ENCODE results near the gene PSME3. TPM values are rescaled to one million over a fixed set of nuclear protein-coding genes. Genes with fewer than 3 reads are reported as not detected.

Gene PSME3
- total and polyA plus RNA-seq, 2 of the 13 experiments (the other 11 are each of a cell fraction or from before 2014, with no cell fraction given) = 66.3 to 135 TPM

GRCh38 chr17:42853968-42854790 lies 21.0 kb downstream of the PSME3 start (continued):
- TF ChIP-seq, protein P1, sequence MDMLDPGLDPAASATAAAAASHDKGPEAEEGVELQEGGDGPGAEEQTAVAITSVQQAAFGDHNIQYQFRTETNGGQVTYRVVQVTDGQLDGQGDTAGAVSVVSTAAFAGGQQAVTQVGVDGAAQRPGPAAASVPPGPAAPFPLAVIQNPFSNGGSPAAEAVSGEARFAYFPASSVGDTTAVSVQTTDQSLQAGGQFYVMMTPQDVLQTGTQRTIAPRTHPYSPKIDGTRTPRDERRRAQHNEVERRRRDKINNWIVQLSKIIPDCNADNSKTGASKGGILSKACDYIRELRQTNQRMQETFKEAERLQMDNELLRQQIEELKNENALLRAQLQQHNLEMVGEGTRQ (IDR thresholded peaks at IDR 0.05; ENCODE audit: low read depth, low read length) = no peak
- TF ChIP-seq, protein P1 (CRISPR knock-in tag; IDR thresholded peaks at IDR 0.05; ENCODE audit: borderline replicate concordance) = peak; percentile 48; the same call in 1 of the 2 replicates
- TF ChIP-seq ZNF24 (IDR thresholded peaks at IDR 0.05) (0 out of 2 replicates have a peak, but pooled peaks have one; percentile 50), ZNF670 (CRISPR knock-in tag; IDR thresholded peaks at IDR 0.05; ENCODE audit: borderline replicate concordance) (peak; percentile 87; the same call in 1 of the 2 replicates), MEIS1 (CRISPR knock-in tag; IDR thresholded peaks at IDR 0.05; ENCODE audit: borderline replicate concordance) (peak; percentile 45; the same call in 1 of the 2 replicates), TIGD3 (CRISPR knock-in tag; IDR thresholded peaks at IDR 0.05; ENCODE audit: borderline replicate concordance) (no peak), ZBTB7A (CRISPR knock-in tag; IDR thresholded peaks at IDR 0.05) (peak; percentile 72; the same call in 1 of the 2 replicates), ZSCAN12 (CRISPR knock-in tag; IDR thresholded peaks at IDR 0.05) (no peak), DRAP1 (CRISPR knock-in tag; IDR thresholded peaks at IDR 0.05) (0 out of 2 replicates have a peak, but pooled peaks have one; percentile 35), ZBTB26 (CRISPR knock-in tag; IDR thresholded peaks at IDR 0.05; ENCODE audit: borderline replicate concordance) (peak; percentile 11; the same call in 1 of the 2 replicates), ZNF136 (CRISPR knock-in tag; IDR thresholded peaks at IDR 0.05; ENCODE audit: low read depth) (no peak), TFAP4 (IDR thresholded peaks at IDR 0.05; ENCODE audit: borderline replicate concordance, low read depth) (peak; percentile 88), SNAPC2 (CRISPR knock-in tag; IDR thresholded peaks at IDR 0.05) (no peak), FOXA3 (CRISPR knock-in tag; IDR thresholded peaks at IDR 0.05) (0 out of 2 replicates have a peak, but pooled peaks have one; percentile 12), RBM39 (IDR thresholded peaks at IDR 0.05; ENCODE audit: low read depth, low read length, poor library complexity, severe bottlenecking) (no peak), ZNF446 (CRISPR knock-in tag; IDR thresholded peaks at IDR 0.05) (0 out of 2 replicates have a peak, but pooled peaks have one; percentile 34)
- TF ChIP-seq, protein P2, sequence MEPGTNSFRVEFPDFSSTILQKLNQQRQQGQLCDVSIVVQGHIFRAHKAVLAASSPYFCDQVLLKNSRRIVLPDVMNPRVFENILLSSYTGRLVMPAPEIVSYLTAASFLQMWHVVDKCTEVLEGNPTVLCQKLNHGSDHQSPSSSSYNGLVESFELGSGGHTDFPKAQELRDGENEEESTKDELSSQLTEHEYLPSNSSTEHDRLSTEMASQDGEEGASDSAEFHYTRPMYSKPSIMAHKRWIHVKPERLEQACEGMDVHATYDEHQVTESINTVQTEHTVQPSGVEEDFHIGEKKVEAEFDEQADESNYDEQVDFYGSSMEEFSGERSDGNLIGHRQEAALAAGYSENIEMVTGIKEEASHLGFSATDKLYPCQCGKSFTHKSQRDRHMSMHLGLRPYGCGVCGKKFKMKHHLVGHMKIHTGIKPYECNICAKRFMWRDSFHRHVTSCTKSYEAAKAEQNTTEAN (CRISPR knock-in tag; conservative IDR thresholded peaks at IDR 0.05) = 0 out of 2 replicates have a peak, but pooled peaks have one; percentile 21
- TF ChIP-seq, protein P3, sequence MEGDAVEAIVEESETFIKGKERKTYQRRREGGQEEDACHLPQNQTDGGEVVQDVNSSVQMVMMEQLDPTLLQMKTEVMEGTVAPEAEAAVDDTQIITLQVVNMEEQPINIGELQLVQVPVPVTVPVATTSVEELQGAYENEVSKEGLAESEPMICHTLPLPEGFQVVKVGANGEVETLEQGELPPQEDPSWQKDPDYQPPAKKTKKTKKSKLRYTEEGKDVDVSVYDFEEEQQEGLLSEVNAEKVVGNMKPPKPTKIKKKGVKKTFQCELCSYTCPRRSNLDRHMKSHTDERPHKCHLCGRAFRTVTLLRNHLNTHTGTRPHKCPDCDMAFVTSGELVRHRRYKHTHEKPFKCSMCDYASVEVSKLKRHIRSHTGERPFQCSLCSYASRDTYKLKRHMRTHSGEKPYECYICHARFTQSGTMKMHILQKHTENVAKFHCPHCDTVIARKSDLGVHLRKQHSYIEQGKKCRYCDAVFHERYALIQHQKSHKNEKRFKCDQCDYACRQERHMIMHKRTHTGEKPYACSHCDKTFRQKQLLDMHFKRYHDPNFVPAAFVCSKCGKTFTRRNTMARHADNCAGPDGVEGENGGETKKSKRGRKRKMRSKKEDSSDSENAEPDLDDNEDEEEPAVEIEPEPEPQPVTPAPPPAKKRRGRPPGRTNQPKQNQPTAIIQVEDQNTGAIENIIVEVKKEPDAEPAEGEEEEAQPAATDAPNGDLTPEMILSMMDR (CRISPR knock-in tag; IDR thresholded peaks at IDR 0.05) = peak; percentile 33; the same call in 1 of the 2 replicates

Measured in HepG2 (cell line).